COLO829 (cell line): ENCODE measurements around the gene LRMDA.

Source experiments
- DNase-seq: peaks from one replicate; pipeline ENCODE4 v3.0.0; 2012; ENCODE audit warnings: low spot score

The LRMDA gene

GRCh38 chr10:75999001-75999400, 567.6 kb downstream of the LRMDA start:
- DNase-seq = no peak

- no peak for DNase-seq
Observed at GRCh38 chr10:75999515-76000209, 568.2 kb downstream of the LRMDA start.

DNA sequence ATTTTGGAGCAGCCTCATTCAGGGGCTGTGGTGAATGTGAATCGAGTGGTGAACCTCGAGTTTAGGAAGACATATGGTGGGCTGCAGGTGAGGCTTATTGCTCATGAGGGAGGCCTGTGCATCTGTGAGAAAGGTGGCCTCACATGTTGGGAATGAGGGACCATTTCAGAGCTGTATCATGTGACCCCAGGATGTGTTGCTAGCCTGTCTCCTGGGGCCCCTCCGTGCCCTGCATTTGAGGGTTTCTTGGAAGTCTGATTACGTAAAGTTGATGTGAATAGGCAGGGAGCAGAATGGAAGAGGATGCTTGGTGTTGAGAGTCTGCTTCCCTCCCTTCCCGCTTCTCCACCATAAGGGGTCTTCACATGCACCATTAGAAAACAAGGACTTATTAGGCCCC, 569.1 kb downstream of the LRMDA start:
- DNase-seq = no peak

DNA sequence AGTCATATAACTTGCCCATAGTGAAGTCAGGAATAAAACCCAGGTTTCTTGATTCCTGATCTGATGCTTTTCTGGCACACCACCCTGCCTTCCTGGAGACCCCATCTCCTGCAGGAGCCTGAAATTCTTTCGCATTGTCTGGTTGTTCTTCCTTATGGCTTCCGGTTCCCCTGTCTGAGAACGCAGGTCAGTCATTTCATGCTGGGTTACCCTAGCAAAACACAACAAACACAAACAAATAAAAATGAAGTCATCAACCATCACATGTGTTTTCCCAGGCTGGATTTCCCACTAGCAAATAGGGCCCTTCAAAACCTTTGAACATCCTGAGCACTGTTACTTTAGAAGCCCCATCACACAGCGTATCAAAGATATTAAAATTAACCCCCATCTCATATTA, 569.6 kb downstream of the LRMDA start:
- no peak for DNase-seq

- DNase-seq = no peak
Observed at GRCh38 chr10:76001461-76001860, 570.0 kb downstream of the LRMDA start.

DNA sequence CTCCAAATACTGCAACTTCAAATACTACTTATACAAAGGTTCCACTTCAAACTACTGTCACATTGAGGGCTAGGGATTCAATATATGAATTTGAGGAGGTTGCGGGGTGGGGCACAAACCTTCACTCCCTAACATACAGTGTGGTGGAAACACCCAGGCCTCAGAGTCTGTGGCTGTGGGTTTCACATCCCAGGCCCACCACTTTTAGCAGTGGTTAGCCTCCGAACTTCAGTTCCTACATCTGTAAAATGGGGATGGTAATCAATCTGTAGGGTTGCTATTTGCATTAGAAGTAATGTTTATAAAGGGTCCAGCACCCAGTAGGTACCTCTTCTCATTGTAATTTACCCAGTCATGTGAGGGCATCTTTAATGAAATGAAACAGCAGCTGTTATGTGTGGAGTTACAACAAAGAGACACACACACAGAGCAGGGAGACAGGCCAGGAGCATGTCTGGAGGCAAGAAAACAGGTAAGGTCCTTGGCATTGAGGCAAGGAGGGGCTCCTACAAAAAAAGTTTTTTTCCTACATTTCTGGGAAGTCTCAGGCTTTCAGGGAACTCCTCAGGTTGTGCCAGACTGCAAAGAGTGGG, 570.9 kb downstream of the LRMDA start:
- DNase-seq = no peak

GRCh38 chr10:76007667-76008181, 576.3 kb downstream of the LRMDA start:
- DNase-seq = no peak

DNA sequence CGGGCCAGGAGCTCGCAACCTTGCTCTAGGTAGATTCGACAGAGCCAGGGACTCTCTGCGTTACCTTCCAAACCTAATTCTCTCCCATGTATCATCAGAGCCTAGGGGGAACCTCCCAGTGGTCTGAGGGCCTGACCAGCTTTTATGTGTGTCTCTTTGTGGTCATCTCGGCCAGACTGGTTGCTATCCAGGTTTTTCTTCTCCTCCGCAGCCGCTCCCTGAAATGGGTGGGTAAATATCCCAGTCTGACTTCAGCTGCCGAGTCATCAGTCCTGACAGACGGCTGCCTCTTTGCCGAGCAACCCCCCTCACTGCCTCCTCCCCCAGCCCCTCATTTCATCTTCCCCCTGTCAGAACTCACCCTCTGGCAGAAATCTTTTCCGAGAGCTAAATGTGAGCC, 578.1 kb downstream of the LRMDA start:
- DNase-seq = no peak

GRCh38 chr10:76010703-76011102, 579.3 kb downstream of the LRMDA start:
- DNase-seq = no peak

DNA sequence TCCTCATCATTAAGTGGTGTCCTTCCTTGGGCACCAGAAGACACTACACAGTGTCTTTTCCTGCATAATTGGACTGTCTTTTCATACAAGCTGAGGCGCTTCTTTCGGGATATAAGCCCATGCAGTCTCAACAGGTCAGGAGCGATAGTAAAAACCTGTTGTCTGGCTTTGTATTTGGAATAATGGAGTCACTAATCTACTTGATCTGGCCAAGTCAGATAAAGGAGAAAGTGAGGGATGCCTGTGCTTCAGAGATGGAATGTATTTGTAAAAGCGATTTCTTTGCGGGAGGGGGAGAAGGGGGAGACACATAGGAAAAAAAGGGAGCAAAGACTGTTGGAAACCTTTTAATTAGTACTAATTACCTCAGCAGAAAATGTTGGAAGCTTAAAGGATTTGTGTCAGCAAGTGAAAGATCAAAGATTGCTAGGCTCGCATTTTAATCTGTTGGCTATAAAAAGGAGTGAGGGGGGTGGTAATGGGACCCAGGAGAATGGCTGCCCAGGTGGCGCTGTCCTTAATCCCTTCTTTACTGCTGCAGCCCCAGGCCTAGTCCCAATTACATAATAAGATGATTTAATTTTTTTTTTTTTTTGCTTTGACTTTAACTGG, 581.4 kb downstream of the LRMDA start:
- no peak for DNase-seq

DNA sequence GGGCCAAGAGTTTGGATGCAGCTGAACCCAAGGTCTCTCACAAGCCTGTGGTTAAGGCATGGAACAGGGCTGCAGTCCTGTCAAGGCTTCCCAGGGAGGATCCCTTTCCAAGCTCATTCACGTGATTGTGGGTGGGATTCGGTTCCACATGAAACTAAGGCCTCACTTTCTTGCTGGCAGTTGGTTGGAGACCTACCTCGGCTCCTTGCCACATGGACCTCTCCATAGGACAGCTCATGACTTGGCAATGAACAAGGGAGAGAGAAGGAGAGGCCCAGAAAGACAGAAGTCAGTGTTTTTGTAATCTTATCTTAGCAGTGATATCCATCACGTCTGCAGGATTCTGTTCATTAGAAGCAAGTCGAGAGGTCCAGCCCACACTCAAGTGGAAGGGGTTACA, 583.8 kb downstream of the LRMDA start:
- DNase-seq = no peak

GRCh38 chr10:76017026-76017732, 585.8 kb downstream of the LRMDA start:
- DNase-seq = no peak

DNA sequence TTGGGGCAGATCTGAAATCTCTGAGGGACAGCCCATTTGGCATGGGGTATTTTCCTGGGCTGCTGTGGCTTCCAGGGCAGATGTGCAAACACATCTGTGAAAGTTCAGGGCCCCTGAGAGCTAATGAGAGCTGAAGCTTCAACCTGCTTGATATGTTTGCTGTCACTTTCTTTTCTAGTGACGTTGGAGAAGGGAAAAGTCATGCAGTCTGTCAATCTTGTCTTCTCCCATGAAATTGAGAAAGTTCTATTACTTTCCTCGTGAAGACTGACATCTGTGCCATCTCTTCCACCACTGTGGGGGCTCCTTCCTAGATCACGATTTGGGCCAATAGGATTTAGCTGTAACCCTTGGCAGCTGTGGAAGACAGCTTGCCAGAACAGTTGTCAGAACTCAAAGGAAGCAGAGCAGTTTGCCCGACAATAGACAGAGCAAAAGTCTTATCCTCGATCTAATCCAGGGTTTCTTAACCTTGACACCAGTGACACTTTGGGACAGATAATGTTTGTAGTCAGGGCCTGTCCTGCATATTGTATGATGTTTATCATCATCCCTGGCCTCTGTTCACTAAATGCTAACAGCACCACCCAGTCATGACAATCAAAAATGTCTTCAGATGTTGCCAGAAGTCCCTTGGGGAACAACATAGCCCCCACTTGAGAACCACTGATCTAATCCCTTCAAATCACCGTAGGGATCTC, 586.5 kb downstream of the LRMDA start:
- no peak for DNase-seq

- no peak for DNase-seq
Observed at GRCh38 chr10:76020630-76021029, 589.2 kb downstream of the LRMDA start.

GRCh38 chr10:76021398-76021797, 590.0 kb downstream of the LRMDA start:
- DNase-seq = no peak

DNA sequence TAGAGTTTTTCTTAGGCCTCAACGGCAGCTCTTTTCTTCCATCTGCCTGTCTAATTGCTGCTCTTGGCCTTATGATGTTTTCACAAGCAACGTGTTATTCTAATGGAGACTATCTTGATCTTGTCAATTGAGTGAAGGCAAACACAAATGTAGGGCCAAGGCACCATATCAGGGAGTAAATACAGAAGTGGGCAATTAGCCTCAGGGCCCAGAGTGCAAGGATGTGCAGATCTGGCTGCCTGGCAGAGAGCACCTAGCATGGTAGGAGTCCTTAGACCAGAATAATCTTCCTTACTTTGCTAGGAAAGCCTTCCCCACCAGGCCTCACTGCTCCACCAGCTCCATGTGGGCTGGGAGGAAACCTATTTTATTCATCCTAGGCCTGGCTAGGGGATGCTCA, 590.9 kb downstream of the LRMDA start:
- DNase-seq = no peak

- DNase-seq = no peak
Observed at GRCh38 chr10:76023007-76023406, 591.6 kb downstream of the LRMDA start.

DNA sequence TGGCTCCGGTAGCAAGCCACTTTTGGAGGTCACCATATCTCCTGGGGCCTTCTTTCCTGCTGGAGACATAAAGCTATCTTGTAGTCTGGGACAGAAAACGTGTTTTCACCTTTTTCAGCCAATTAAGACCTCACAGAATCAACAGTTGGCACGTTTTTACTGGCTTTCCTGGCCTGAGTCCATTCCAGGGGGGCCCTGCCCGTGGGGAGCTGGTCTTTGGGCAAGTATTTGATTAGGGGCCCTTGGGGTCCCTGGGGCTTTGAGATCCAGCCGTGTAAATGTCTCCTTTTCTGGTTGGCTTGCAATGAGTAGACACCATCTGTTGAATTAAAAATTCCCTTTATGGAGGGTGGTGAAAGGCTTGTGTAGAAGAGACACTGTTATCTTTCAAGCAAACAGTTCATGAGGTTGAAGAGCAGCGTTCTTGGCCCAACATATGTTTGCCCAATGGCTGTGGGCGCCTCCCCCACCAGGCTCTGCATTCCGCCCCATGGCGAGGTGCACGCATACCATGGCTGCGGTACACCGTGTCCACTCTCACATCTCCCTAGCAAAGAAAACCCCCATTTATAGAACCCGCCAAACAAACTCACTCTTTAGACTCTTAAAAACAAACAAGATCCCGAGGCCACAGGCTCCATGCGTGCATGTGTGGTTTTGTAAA, 593.2 kb downstream of the LRMDA start:
- DNase-seq = no peak

DNA sequence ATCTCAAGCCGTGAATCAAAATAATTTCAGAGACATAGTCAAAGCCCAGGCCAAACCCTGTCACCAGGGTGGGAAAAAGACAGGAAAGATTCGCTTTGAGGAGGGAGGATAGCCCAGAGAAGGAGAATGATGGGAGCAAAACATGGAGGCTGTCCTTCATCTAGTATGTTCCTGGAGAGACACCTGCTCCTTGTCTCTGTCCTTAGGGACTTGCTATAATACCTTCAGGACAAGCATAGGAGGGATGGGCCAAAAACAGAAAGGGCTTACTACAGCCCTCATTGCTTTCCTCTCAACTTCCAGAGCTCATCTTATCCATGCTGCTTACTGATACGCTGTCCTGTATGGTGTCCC, 593.7 kb downstream of the LRMDA start:
- DNase-seq = no peak

- no peak for DNase-seq
Observed at GRCh38 chr10:76026176-76026771, 594.9 kb downstream of the LRMDA start.

DNA sequence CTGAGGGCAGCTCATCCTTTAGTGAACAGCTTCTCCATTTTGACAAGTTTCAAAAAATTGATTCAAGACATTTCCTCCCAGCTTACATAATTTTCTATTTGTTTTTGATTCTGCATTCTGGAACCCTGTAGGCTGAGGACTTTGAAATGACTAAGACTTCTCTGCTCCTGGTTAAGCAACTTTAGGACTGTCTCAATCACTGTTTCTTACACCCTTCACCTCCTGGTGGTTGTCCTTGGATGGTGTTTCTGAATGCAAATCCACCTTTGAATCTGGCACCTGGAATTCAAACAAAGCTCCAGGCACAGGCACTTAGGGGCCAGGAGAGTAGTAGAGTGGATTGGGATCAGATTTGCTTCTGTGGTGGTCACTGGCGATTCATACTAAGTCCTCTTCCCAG, 595.5 kb downstream of the LRMDA start:
- no peak for DNase-seq
